Endothelial cell of umbilical vein (primary cell): Measurements from ENCODE around the gene PLAC1. TPM values are rescaled to one million over a fixed set of nuclear protein-coding genes. Genes with fewer than 3 reads are reported as not detected.

ENCODE experiments used
- BruUV-seq: library from RNA; stranded (reverse); fragments of 400-500 nt; replicated peaks from 2 replicates; lab custom pipeline; 2021; lab: Mats Ljungman, UMichigan
- CTCF ChIA-PET: fragments of 300-600, 350-600 bp; sonication (Branson Sonifier 250); formaldehyde crosslinking; loops from one replicate; lab custom pipeline; 2021; ENCODE audit warnings: antibody characterized with exemption, inconsistent platforms; lab: Charles Lee
- POLR2A ChIA-PET: fragments of 300-600, 350-600 bp; sonication (Branson Sonifier 250); formaldehyde crosslinking; loops from one replicate; lab custom pipeline; 2021; ENCODE audit warnings: antibody characterized with exemption, inconsistent platforms; lab: Charles Lee
- DNase-seq: peaks from one replicate; pipeline ENCODE4 v3.0.0-alpha.2; 2011; ENCODE audit warnings: low read depth, low spot score
- FAIRE-seq: peaks from 2 replicates; lab custom pipeline; 2011; peaks lifted over from hg19 to GRCh38; lab: Jason Lieb, UNC
- H2AFZ ChIP-seq: 2 replicates; pipeline ENCODE4 v1.6.0; 2012; ENCODE audit warnings: low read depth, low read length, control low read depth, inconsistent platforms
- H3K27ac ChIP-seq: 2 replicates; pipeline ENCODE4 v1.5.1; 2011; ENCODE audit warnings: low read depth, mild to moderate bottlenecking, control low read depth, low read length, moderate library complexity; ENCODE audit not compliant: insufficient read depth
- H3K27me3 ChIP-seq, 2 experiments: 2 replicates each; pipeline versions ENCODE4 v1.6.0 to v1.6.1; 2011; ENCODE audit warnings: low read length in 2 of 2, mixed read lengths in 1 of 2; ENCODE audit not compliant: control insufficient read depth in 2 of 2, insufficient read depth in 2 of 2
- H3K36me3 ChIP-seq, 2 experiments: 2 replicates in 1 of 2; 3 replicates in 1 of 2; pipeline ENCODE4 v1.5.1; 2011; ENCODE audit warnings: low read length in 2 of 2, mild to moderate bottlenecking in 1 of 2, moderate library complexity in 1 of 2; ENCODE audit not compliant: control insufficient read depth in 2 of 2, insufficient read depth in 2 of 2; ENCODE audit errors: extremely low read depth in 1 of 2
- H3K4me1 ChIP-seq: 3 replicates; pipeline ENCODE4 v1.5.1; 2011; ENCODE audit warnings: mild to moderate bottlenecking, low read length; ENCODE audit not compliant: control insufficient read depth, insufficient read depth; ENCODE audit errors: extremely low read depth
- H3K4me2 ChIP-seq: 2 replicates; pipeline ENCODE4 v1.6.1; 2011; ENCODE audit warnings: low read length, control low read depth, mixed read lengths; ENCODE audit not compliant: insufficient read depth
- H3K4me3 ChIP-seq, 3 experiments: fragments of 200-600 bp in 1 of 3; sonication (generic), shearing (Covaris generic) in 1 of 3; replicated peaks in 1 of 3; 2 replicates each; pipeline ENCODE4 v1.5.1; 2011 to 2016; ENCODE audit warnings: control low read depth in 3 of 3, low read length in 3 of 3, mild to moderate bottlenecking in 2 of 3, inconsistent platforms in 1 of 3, low read depth in 1 of 3, moderate library complexity in 1 of 3; ENCODE audit not compliant: insufficient read depth in 1 of 3
- H3K79me2 ChIP-seq: 2 replicates; pipeline ENCODE4 v1.6.0; 2012; ENCODE audit warnings: low read length, inconsistent platforms; ENCODE audit not compliant: control insufficient read depth, insufficient read depth
- H3K9ac ChIP-seq: replicated peaks from 2 replicates; pipeline ENCODE3; 2011; ENCODE audit warnings: low read length, control low read depth; ENCODE audit not compliant: insufficient read depth; ENCODE audit errors: extremely low read depth
- H3K9me1 ChIP-seq: replicated peaks from 3 replicates; pipeline ENCODE4 v1.6.0; 2011; ENCODE audit warnings: mild to moderate bottlenecking, low read length; ENCODE audit not compliant: control insufficient read depth, insufficient read depth; ENCODE audit errors: extremely low read depth
- H3K9me3 ChIP-seq: replicated peaks from 2 replicates; pipeline ENCODE4 v1.5.1; 2012; ENCODE audit warnings: low read length, inconsistent platforms; ENCODE audit not compliant: control insufficient read depth, insufficient read depth
- H4K20me1 ChIP-seq: replicated peaks from 2 replicates; pipeline ENCODE3; 2011; ENCODE audit warnings: mild to moderate bottlenecking, low read length; ENCODE audit not compliant: control insufficient read depth, insufficient read depth; ENCODE audit errors: extremely low read depth
- CTCF ChIP-seq, 2 donors: IDR thresholded peaks; 1 replicate in 1 of 2; 2 replicates in 1 of 2; pipeline ENCODE4 v1.5.1; 2011; ENCODE audit warnings: low read length in 2 of 2, mild to moderate bottlenecking in 2 of 2, moderate library complexity in 2 of 2, control low read depth in 1 of 2, inconsistent platforms in 1 of 2, low read depth in 1 of 2; ENCODE audit not compliant: insufficient read depth in 1 of 2; ENCODE audit errors: extremely low read depth in 1 of 2
- EZH2 ChIP-seq: IDR thresholded peaks from 2 replicates; pipeline ENCODE4 v1.6.1; 2012; ENCODE audit warnings: borderline replicate concordance, low read depth, mild to moderate bottlenecking, moderate library complexity, low read length, inconsistent platforms; ENCODE audit not compliant: severe bottlenecking
- FOS ChIP-seq: IDR thresholded peaks from 2 replicates; pipeline ENCODE4 v1.6.1; 2011; ENCODE audit warnings: mild to moderate bottlenecking, low read length, moderate library complexity, borderline replicate concordance; ENCODE audit not compliant: insufficient read depth
- GATA2 ChIP-seq: IDR thresholded peaks from 2 replicates; pipeline ENCODE4 v1.7.0; 2011; ENCODE audit warnings: low read depth, mild to moderate bottlenecking, moderate library complexity, mixed read lengths, low read length; ENCODE audit not compliant: insufficient read length, insufficient read depth
- JUN ChIP-seq: IDR thresholded peaks from 2 replicates; pipeline ENCODE4 v1.6.1; 2011; ENCODE audit warnings: borderline replicate concordance, low read depth; ENCODE audit not compliant: insufficient read length, insufficient read depth
- MAX ChIP-seq: IDR thresholded peaks from 2 replicates; pipeline ENCODE4 v1.6.1; 2011; ENCODE audit not compliant: insufficient read depth, insufficient read length
- MYC ChIP-seq: IDR thresholded peaks from one replicate; pipeline ENCODE4 v1.6.1; 2011; ENCODE audit warnings: mild to moderate bottlenecking, low read depth, low read length
- POLR2A ChIP-seq: IDR thresholded peaks from 2 replicates; pipeline ENCODE4 v1.6.1; 2012; ENCODE audit warnings: low read depth, mild to moderate bottlenecking, control low read depth, low read length
- POLR2AphosphoS5 ChIP-seq: IDR thresholded peaks from 2 replicates; pipeline ENCODE4 v1.6.1; 2012; ENCODE audit warnings: low read depth, mild to moderate bottlenecking, control low read depth, low read length, moderate library complexity; ENCODE audit not compliant: insufficient read depth
- dilution Hi-C: fragments of 300-500 bp; cut with MboI; formaldehyde crosslinking; loops from one replicate; pipeline ENCODE4 v1.15.0; 2019; ENCODE audit warnings: low sequenced_read_pairs; ENCODE audit not compliant: extremely low pct_ligation_motif_present
- intact Hi-C: fragments of 100-400 bp; cut with micrococcal nuclease; formaldehyde crosslinking; loops from one replicate; pipeline ENCODE4 v1.10.0; 2022
- polyA plus RNA-seq, 4 experiments: library from polyadenylated mRNA; depleted of rRNA in 3 of 4; stranded (reverse) in 3 of 4; unstranded in 1 of 4; fragments of >200 nt; gene quantifications; 2 replicates each; pipeline versions ENCODE4 v1.2.1 to v1.2.3, GENCODE V29; 2011 to 2012; ENCODE audit warnings: missing spikeins in 1 of 4
- total RNA-seq: library from RNA; stranded (reverse); gene quantifications from 2 replicates; pipeline ENCODE4 v1.2.3, GENCODE V29; 2021

PLAC1 gene
- total and polyA plus RNA-seq, 2 donors (not counting 3 experiments of a cell fraction or from before 2014, with no cell fraction given) = 0.58 to 2.4 TPM

GRCh38 chrX:134679221-134679620, 20.9 kb upstream of the PLAC1 start:
- no peak overlapping the region for H3K27ac ChIP-seq
- DNase-seq (no peak), FAIRE-seq (no peak)
- BruUV-seq = no TSS peak
- H3K27me3 ChIP-seq = no peaks in the 10 kb centered on the region
- TF ChIP-seq CTCF (IDR thresholded peaks at IDR 0.05; ENCODE audit: extremely low read depth in 1 of 2, insufficient read depth in 1 of 2, low read depth in 1 of 2, low read length in 2 of 2) (no peak), EZH2 (no peak), FOS (no peak), MAX (no peak), POLR2A (no peak), JUN (no peak), POLR2AphosphoS5 (no peak), GATA2 (no peak), MYC (no peak)
- no peaks in the 10 kb centered on the region for H4K20me1 ChIP-seq
- H3K9me1 ChIP-seq = no peaks in the 10 kb centered on the region
- dilution Hi-C loops = no loop called here
- H3K79me2 ChIP-seq = no peaks in the 10 kb centered on the region
- POLR2A ChIA-PET = no interaction called here
- H3K9me3 ChIP-seq = no peaks in the 10 kb centered on the region
- intact Hi-C loops = no loop called here
- H3K36me3 ChIP-seq = no peaks in the 10 kb centered on the region
- no peak overlapping the region for H3K9ac ChIP-seq
- CTCF ChIA-PET = interaction anchor here (0.5 kb wide), 1 partner anchor 286 kb away, joined by 4 read pairs; no protein-coding TSS in a partner anchor
- no peak overlapping the region for H3K4me2 ChIP-seq
- no peak overlapping the region for H3K4me3 ChIP-seq
- peaks cover 11% of the 10 kb centered on the region for H3K4me1 ChIP-seq
- H2AFZ ChIP-seq = no peak overlapping the region
